ENCODE data around the gene MEP1A.

DNA sequence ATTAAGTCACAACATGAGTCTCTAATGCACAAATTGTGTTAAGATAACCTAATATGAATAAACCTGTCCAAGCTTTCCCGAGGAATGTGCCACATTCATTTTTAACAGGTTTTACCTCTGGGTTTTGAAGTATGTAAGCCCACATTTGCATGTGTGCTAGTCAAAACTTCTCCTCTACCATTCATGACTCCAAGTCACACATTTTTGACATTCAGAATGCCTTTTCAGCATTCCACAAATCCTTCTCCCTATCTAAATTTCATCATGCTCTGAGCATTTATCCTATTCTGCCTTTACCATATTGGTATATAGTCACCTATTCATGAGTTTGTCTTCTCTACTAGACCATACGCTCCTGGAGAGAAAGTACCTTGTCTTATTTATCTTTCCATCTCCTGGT lies 72.0 kb downstream of the MEP1A start:
- TF ChIP-seq, protein P1, sequence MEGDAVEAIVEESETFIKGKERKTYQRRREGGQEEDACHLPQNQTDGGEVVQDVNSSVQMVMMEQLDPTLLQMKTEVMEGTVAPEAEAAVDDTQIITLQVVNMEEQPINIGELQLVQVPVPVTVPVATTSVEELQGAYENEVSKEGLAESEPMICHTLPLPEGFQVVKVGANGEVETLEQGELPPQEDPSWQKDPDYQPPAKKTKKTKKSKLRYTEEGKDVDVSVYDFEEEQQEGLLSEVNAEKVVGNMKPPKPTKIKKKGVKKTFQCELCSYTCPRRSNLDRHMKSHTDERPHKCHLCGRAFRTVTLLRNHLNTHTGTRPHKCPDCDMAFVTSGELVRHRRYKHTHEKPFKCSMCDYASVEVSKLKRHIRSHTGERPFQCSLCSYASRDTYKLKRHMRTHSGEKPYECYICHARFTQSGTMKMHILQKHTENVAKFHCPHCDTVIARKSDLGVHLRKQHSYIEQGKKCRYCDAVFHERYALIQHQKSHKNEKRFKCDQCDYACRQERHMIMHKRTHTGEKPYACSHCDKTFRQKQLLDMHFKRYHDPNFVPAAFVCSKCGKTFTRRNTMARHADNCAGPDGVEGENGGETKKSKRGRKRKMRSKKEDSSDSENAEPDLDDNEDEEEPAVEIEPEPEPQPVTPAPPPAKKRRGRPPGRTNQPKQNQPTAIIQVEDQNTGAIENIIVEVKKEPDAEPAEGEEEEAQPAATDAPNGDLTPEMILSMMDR (IDR thresholded peaks at IDR 0.05; ENCODE audit: insufficient read depth, low read length), result no peak
- TF ChIP-seq POLR2AphosphoS5 (IDR thresholded peaks at IDR 0.05; ENCODE audit: low read depth), result no peak

Data from HL-60 (cell line).